H9 (cell line): ENCODE data around the gene PFDN2. TPM values are rescaled to one million over a fixed set of nuclear protein-coding genes. Genes with fewer than 3 reads are reported as not detected.

ENCODE experiments used
- DNase-seq: peaks from one replicate; pipeline ENCODE4 v3.0.0-alpha.2; 2017
- H2AFZ ChIP-seq: one replicate; pipeline ENCODE4 v1.6.1; 2013; ENCODE audit warnings: mild to moderate bottlenecking, low read length, control low read depth, moderate library complexity
- H2AK5ac ChIP-seq: 2 replicates; pipeline ENCODE4 v1.6.1; 2013; ENCODE audit warnings: low read length, control low read depth, mixed read lengths; ENCODE audit not compliant: insufficient read length
- H2BK120ac ChIP-seq: one replicate; pipeline ENCODE4 v1.6.1; 2013; ENCODE audit warnings: low read depth, mild to moderate bottlenecking, low read length, control low read depth, inconsistent platforms; ENCODE audit not compliant: poor library complexity, severe bottlenecking
- H2BK12ac ChIP-seq: 2 replicates; pipeline ENCODE4 v1.6.1; 2013; ENCODE audit warnings: low read length, control low read depth, mixed read lengths, low read depth; ENCODE audit not compliant: insufficient read length
- H2BK15ac ChIP-seq: 2 replicates; pipeline ENCODE4 v1.6.1; 2013; ENCODE audit warnings: low read depth, low read length, control low read depth
- H2BK20ac ChIP-seq: one replicate; pipeline ENCODE4 v1.6.1; 2013; ENCODE audit warnings: low read depth, mild to moderate bottlenecking, low read length, control low read depth, inconsistent platforms; ENCODE audit not compliant: poor library complexity, severe bottlenecking
- H2BK5ac ChIP-seq: 2 replicates; pipeline ENCODE4 v1.6.1; 2013; ENCODE audit warnings: low read length, control low read depth, mixed read lengths; ENCODE audit not compliant: insufficient read length
- H3K14ac ChIP-seq: 2 replicates; pipeline ENCODE4 v1.6.1; 2013; ENCODE audit warnings: low read length, control low read depth; ENCODE audit not compliant: insufficient read depth
- H3K18ac ChIP-seq: 2 replicates; pipeline ENCODE4 v1.6.1; 2013; ENCODE audit warnings: low read depth, mild to moderate bottlenecking, mixed read lengths, low read length, control low read depth; ENCODE audit not compliant: insufficient read length
- H3K23ac ChIP-seq: 2 replicates; pipeline ENCODE4 v1.6.1; 2013; ENCODE audit warnings: low read length, control low read depth, mixed read lengths, low read depth; ENCODE audit not compliant: insufficient read length
- H3K23me2 ChIP-seq: 2 replicates; pipeline ENCODE4 v1.6.1; 2013; ENCODE audit warnings: low read depth, mild to moderate bottlenecking, mixed read lengths, low read length, control low read depth; ENCODE audit not compliant: insufficient read length, poor library complexity, severe bottlenecking
- H3K27ac ChIP-seq: 2 replicates; pipeline ENCODE4 v1.5.1; 2013; ENCODE audit warnings: low read length, control low read depth, mixed read lengths, low read depth; ENCODE audit not compliant: insufficient read length
- H3K27me3 ChIP-seq: 2 replicates; pipeline ENCODE4 v1.6.1; 2013; ENCODE audit warnings: low read length, control low read depth, inconsistent platforms; ENCODE audit not compliant: insufficient read depth
- H3K4ac ChIP-seq: 2 replicates; pipeline ENCODE4 v1.6.1; 2013; ENCODE audit warnings: low read depth, mild to moderate bottlenecking, control low read depth, inconsistent platforms, low read length, moderate library complexity
- H3K4me1 ChIP-seq: 2 replicates; pipeline ENCODE4 v1.6.1; 2013; ENCODE audit warnings: low read length, control low read depth, inconsistent platforms; ENCODE audit not compliant: insufficient read depth
- H3K4me2 ChIP-seq: 2 replicates; pipeline ENCODE4 v1.6.1; 2013; ENCODE audit warnings: low read length, control low read depth, mixed read lengths; ENCODE audit not compliant: insufficient read length, insufficient read depth
- H3K56ac ChIP-seq: 2 replicates; pipeline ENCODE4 v1.6.1; 2013; ENCODE audit warnings: low read depth, mild to moderate bottlenecking, mixed read lengths, low read length, control low read depth; ENCODE audit not compliant: insufficient read length
- H3K79me1 ChIP-seq: 2 replicates; pipeline ENCODE4 v1.6.1; 2013; ENCODE audit warnings: low read depth, mild to moderate bottlenecking, moderate library complexity, low read length, control low read depth, inconsistent platforms; ENCODE audit not compliant: insufficient read depth, poor library complexity, severe bottlenecking
- H3K79me2 ChIP-seq: 2 replicates; pipeline ENCODE4 v1.6.1; 2013; ENCODE audit warnings: low read length, control low read depth, inconsistent platforms; ENCODE audit not compliant: insufficient read depth
- H3K9ac ChIP-seq: 2 replicates; pipeline ENCODE4 v1.6.1; 2013; ENCODE audit warnings: low read length, control low read depth, mixed read lengths; ENCODE audit not compliant: insufficient read length; ENCODE audit errors: extremely low read depth
- H3K9me3 ChIP-seq: one replicate; pipeline ENCODE4 v1.6.1; 2013; ENCODE audit warnings: low read depth, low read length, inconsistent platforms; ENCODE audit not compliant: control insufficient read depth
- H3T11ph ChIP-seq: one replicate; pipeline ENCODE4 v1.6.1; 2013; ENCODE audit warnings: mild to moderate bottlenecking, low read length, control low read depth, inconsistent platforms
- H4K20me1 ChIP-seq: one replicate; pipeline ENCODE4 v1.6.1; 2013; ENCODE audit not compliant: control insufficient read depth, insufficient read length, insufficient read depth
- H4K5ac ChIP-seq: 2 replicates; pipeline ENCODE4 v1.6.1; 2013; ENCODE audit warnings: low read depth, mild to moderate bottlenecking, mixed read lengths, low read length, control low read depth; ENCODE audit not compliant: insufficient read length
- H4K8ac ChIP-seq: replicated peaks from 2 replicates; pipeline ENCODE4 v1.6.1; 2013; ENCODE audit warnings: low read length, control low read depth, mixed read lengths, low read depth; ENCODE audit not compliant: insufficient read length
- H4K91ac ChIP-seq: 2 replicates; pipeline ENCODE4 v1.6.1; 2013; ENCODE audit warnings: low read depth, mild to moderate bottlenecking, moderate library complexity, mixed read lengths, low read length, control low read depth; ENCODE audit not compliant: insufficient read length
- H3K27ac Mint-ChIP-seq, 3 experiments: 2 replicates in 2 of 3; 3 replicates in 1 of 3; pipeline ENCODE4 v1.8.0; 2020 to 2021; ENCODE audit warnings: mixed read lengths in 3 of 3, mild to moderate bottlenecking in 1 of 3, moderate library complexity in 1 of 3
- H3K27me3 Mint-ChIP-seq: 2 replicates; pipeline ENCODE4 v1.8.0; 2021; ENCODE audit warnings: low read depth, mild to moderate bottlenecking, moderate library complexity, mixed read lengths
- H3K36me3 Mint-ChIP-seq, 3 experiments: 2 replicates in 2 of 3; 3 replicates in 1 of 3; pipeline ENCODE4 v1.8.0; 2020 to 2021; ENCODE audit warnings: low read depth in 3 of 3, mixed read lengths in 3 of 3; ENCODE audit not compliant: insufficient read depth in 1 of 3
- H3K4me1 Mint-ChIP-seq, 2 experiments: 2 replicates each; pipeline ENCODE4 v1.8.0; 2020; ENCODE audit warnings: mixed read lengths in 2 of 2
- H3K4me3 Mint-ChIP-seq, 2 experiments: 2 replicates in 1 of 2; 3 replicates in 1 of 2; pipeline ENCODE4 v1.8.0; 2020 to 2021; ENCODE audit warnings: mild to moderate bottlenecking in 2 of 2, mixed read lengths in 2 of 2, moderate library complexity in 1 of 2
- H3K9me3 Mint-ChIP-seq, 2 experiments: 2 replicates in 1 of 2; 3 replicates in 1 of 2; pipeline ENCODE4 v1.8.0; 2020; ENCODE audit warnings: mild to moderate bottlenecking in 2 of 2, mixed read lengths in 2 of 2, moderate library complexity in 1 of 2
- CTCF ChIP-seq: fragments of 200-600 bp; sonication (generic); conservative IDR thresholded peaks from 3 replicates; pipeline ENCODE4 v1.8.0; 2021; ENCODE audit warnings: antibody characterized with exemption, mild to moderate bottlenecking
- WGBS: extraction: QIAGEN DNeasy Blood & Tissue Kit; methylation state at CpG from one replicate; pipeline ENCODE4 v1.1.7; 2013; ENCODE audit warnings: missing lambda C conversion rate, low lambda C conversion rate, mixed read lengths; ENCODE audit not compliant: insufficient read length; ENCODE audit errors: extremely low coverage; 5-methylcytosine and 5-hydroxymethylcytosine counted together
- total RNA-seq: library from RNA; stranded (reverse); gene quantifications from 2 replicates; pipeline ENCODE4 v1.2.1, GENCODE V29; 2021

The PFDN2 gene
- total RNA-seq, 1 experiment from 2014 or later, result 71.8 TPM

- peaks cover 8 to 9% of the 10 kb centered on the region in 2 experiments for H3K4me1 Mint-ChIP-seq
- H3T11ph ChIP-seq, result no peak overlapping the region
- H3K27me3 Mint-ChIP-seq, result peaks cover 11% of the 10 kb centered on the region
Measured at GRCh38 chr1:161094481-161094880, 23.4 kb downstream of the PFDN2 start.

More at GRCh38 chr1:161094481-161094880, 23.4 kb downstream of the PFDN2 start:
- H3K9me3 ChIP-seq, result no peaks in the 10 kb centered on the region
- no peaks in the 10 kb centered on the region for H3K79me2 ChIP-seq
- H3K23ac ChIP-seq, result no peak overlapping the region
- H4K8ac ChIP-seq, result no peak overlapping the region
- no peak overlapping the region for H2BK5ac ChIP-seq
- no peak overlapping the region for H2BK12ac ChIP-seq
- H3K4ac ChIP-seq, result no peak overlapping the region
- WGBS, result no CpG with 5 or more reads among the region's 14 CpGs
- peaks cover 0 to under 1% (median under 1%) of the 10 kb centered on the region in 3 experiments; a peak in 3 of 7 replicates for H3K36me3 Mint-ChIP-seq
- no peaks in the 10 kb centered on the region; the same call in 1 of the 2 replicates for H3K27me3 ChIP-seq
- no peak overlapping the region for H3K9ac ChIP-seq
- peaks cover 10% of the 10 kb centered on the region for H3K23me2 ChIP-seq
- H3K4me2 ChIP-seq, result no peak overlapping the region
- H2AFZ ChIP-seq, result no peak overlapping the region
- H4K91ac ChIP-seq, result no peak overlapping the region
- no peak overlapping the region for H3K56ac ChIP-seq
- TF ChIP-seq CTCF, result no peak
- H2BK120ac ChIP-seq, result no peak overlapping the region
- no peaks in the 10 kb centered on the region for H4K20me1 ChIP-seq
- no peak overlapping the region for H2BK20ac ChIP-seq
- H3K14ac ChIP-seq, result no peak overlapping the region
- H3K18ac ChIP-seq, result no peak overlapping the region
- no peak overlapping the region for H2BK15ac ChIP-seq
- H3K79me1 ChIP-seq, result no peaks in the 10 kb centered on the region
- H3K4me3 Mint-ChIP-seq, result no peak overlapping the region
- no peaks in the 10 kb centered on the region for H3K4me1 ChIP-seq
- no peak overlapping the region for H4K5ac ChIP-seq
- H3K27ac Mint-ChIP-seq, result no peak overlapping the region
- no peaks in the 10 kb centered on the region; a peak in 1 of 5 replicates for H3K9me3 Mint-ChIP-seq
- no peak overlapping the region for H2AK5ac ChIP-seq
- H3K27ac ChIP-seq, result no peak overlapping the region
- no peak for DNase-seq
